OCI-LY1 (cell line): ENCODE data around the gene ZSCAN5A.
"Not testable (repeated sequence)": the region's sequence is repeated elsewhere in the genome, so short reads cannot be mapped to it uniquely, and the experiment has no call there.

ENCODE experiments used
- EZH2 ChIP-seq: fragments of 200-600 bp; sonication (generic), shearing (Covaris generic); IDR thresholded peaks from 2 replicates; pipeline ENCODE4 v1.8.0; 2017; ENCODE audit warnings: borderline replicate concordance, mixed run types, mild to moderate bottlenecking, antibody characterized with exemption, low read length, moderate library complexity, mixed read lengths
- TF ChIP-seq, protein P1 (sequence below): fragments of 200-600 bp; sonication (generic), shearing (Covaris generic); IDR thresholded peaks from 2 replicates; pipeline ENCODE4 v1.5.1; 2017; ENCODE audit warnings: mild to moderate bottlenecking, antibody characterized with exemption, low read length, moderate library complexity, mixed read lengths

DNA sequence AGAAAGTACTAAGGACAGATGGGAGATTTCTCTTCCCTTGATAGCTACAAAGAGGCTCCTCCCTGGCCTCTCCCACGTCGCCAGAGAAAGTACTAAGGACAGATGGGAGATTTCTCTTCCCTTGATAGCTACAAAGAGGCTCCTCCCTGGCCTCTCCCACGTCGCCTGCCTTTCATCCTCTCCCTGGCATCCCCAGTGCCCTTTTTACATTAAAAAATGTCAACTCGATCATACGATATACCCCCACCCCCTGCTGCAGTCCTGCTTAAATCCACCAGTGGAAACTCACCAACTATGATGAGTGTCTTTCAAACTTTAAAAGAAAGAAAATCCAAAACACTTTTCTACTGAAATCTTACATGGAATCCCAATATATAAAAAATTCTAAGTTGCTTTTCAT lies 7.6 kb downstream of the ZSCAN5A start:
- not testable (repeated sequence) for TF ChIP-seq EZH2
- TF ChIP-seq, protein P1, sequence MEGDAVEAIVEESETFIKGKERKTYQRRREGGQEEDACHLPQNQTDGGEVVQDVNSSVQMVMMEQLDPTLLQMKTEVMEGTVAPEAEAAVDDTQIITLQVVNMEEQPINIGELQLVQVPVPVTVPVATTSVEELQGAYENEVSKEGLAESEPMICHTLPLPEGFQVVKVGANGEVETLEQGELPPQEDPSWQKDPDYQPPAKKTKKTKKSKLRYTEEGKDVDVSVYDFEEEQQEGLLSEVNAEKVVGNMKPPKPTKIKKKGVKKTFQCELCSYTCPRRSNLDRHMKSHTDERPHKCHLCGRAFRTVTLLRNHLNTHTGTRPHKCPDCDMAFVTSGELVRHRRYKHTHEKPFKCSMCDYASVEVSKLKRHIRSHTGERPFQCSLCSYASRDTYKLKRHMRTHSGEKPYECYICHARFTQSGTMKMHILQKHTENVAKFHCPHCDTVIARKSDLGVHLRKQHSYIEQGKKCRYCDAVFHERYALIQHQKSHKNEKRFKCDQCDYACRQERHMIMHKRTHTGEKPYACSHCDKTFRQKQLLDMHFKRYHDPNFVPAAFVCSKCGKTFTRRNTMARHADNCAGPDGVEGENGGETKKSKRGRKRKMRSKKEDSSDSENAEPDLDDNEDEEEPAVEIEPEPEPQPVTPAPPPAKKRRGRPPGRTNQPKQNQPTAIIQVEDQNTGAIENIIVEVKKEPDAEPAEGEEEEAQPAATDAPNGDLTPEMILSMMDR: not testable (repeated sequence)
